Measurements from ENCODE around the gene TNNI2.
A peak's percentile ranks its signal among the peaks of the same experiment; 100 is the strongest.
"Not testable (repeated sequence)": the region's sequence is repeated elsewhere in the genome, so short reads cannot be mapped to it uniquely, and the experiment has no call there.

TNNI2 gene

GRCh38 chr11:1882265-1883238, 43.8 kb downstream of the TNNI2 start:
- in situ Hi-C loops (cut with HindIII; ENCODE audit: low pct_unique_long_range_greater_than_20kb, low sequenced_read_pairs), result no loop called here
- peak; percentile 77 to 86 for DNase-seq (ENCODE audit: low read depth in 1 of 2, low spot score in 1 of 2)
- no peak for TF ChIP-seq JUND (IDR thresholded peaks at IDR 0.05; ENCODE audit: low read depth)

- no peak for DNase-seq (ENCODE audit: low read depth in 1 of 2, low spot score in 1 of 2)
- in situ Hi-C loops (cut with HindIII; ENCODE audit: low pct_unique_long_range_greater_than_20kb, low sequenced_read_pairs), result no loop called here
- no peak for TF ChIP-seq JUND (IDR thresholded peaks at IDR 0.05; ENCODE audit: low read depth)
These were observed 44.8 kb downstream of the TNNI2 start for GRCh38 chr11:1883346-1884302.

GRCh38 chr11:1884303-1884700, 45.5 kb downstream of the TNNI2 start:
- DNase-seq (ENCODE audit: low read depth in 1 of 2, low spot score in 1 of 2), result no peak
- no peak for TF ChIP-seq JUND (IDR thresholded peaks at IDR 0.05; ENCODE audit: low read depth)
- in situ Hi-C loops (cut with HindIII; ENCODE audit: low pct_unique_long_range_greater_than_20kb, low sequenced_read_pairs), result no loop called here

GRCh38 chr11:1886551-1886950, 47.8 kb downstream of the TNNI2 start:
- DNase-seq (ENCODE audit: low read depth in 1 of 2, low spot score in 1 of 2); in situ Hi-C loops (cut with HindIII; ENCODE audit: low pct_unique_long_range_greater_than_20kb, low sequenced_read_pairs): not testable (repeated sequence)

GRCh38 chr11:1887451-1888346, 48.9 kb downstream of the TNNI2 start:
- no peak for DNase-seq (ENCODE audit: low read depth in 1 of 2, low spot score in 1 of 2)
- in situ Hi-C loops (cut with HindIII; ENCODE audit: low pct_unique_long_range_greater_than_20kb, low sequenced_read_pairs), result no loop called here
- no peak for TF ChIP-seq JUND (IDR thresholded peaks at IDR 0.05; ENCODE audit: low read depth)

- no peak for DNase-seq (ENCODE audit: low read depth in 1 of 2, low spot score in 1 of 2)
- in situ Hi-C loops (cut with HindIII; ENCODE audit: low pct_unique_long_range_greater_than_20kb, low sequenced_read_pairs), result no loop called here
- no peak for TF ChIP-seq JUND (IDR thresholded peaks at IDR 0.05; ENCODE audit: low read depth)
These were observed 49.6 kb downstream of the TNNI2 start for GRCh38 chr11:1888347-1888753.

- TF ChIP-seq JUND (IDR thresholded peaks at IDR 0.05; ENCODE audit: low read depth), result no peak
- no peak for DNase-seq (ENCODE audit: low read depth in 1 of 2, low spot score in 1 of 2)
- in situ Hi-C loops (cut with HindIII; ENCODE audit: low pct_unique_long_range_greater_than_20kb, low sequenced_read_pairs), result no loop called here
These were observed 50.0 kb downstream of the TNNI2 start for GRCh38 chr11:1888811-1889210.

GRCh38 chr11:1889224-1889930, 50.6 kb downstream of the TNNI2 start:
- in situ Hi-C loops (cut with HindIII; ENCODE audit: low pct_unique_long_range_greater_than_20kb, low sequenced_read_pairs), result no loop called here
- DNase-seq (ENCODE audit: low read depth in 1 of 2, low spot score in 1 of 2), result no peak

GRCh38 chr11:1889941-1890855, 51.4 kb downstream of the TNNI2 start:
- no peak for DNase-seq (ENCODE audit: low read depth in 1 of 2, low spot score in 1 of 2)
- in situ Hi-C loops (cut with HindIII; ENCODE audit: low pct_unique_long_range_greater_than_20kb, low sequenced_read_pairs), result no loop called here
- no peak for TF ChIP-seq JUND (IDR thresholded peaks at IDR 0.05; ENCODE audit: low read depth)

More at GRCh38 chr11:1889224-1889930, 50.6 kb downstream of the TNNI2 start:
- TF ChIP-seq JUND (IDR thresholded peaks at IDR 0.05; ENCODE audit: low read depth), result no peak
